AG04450 (cell line): ENCODE measurements around the gene TNFRSF6B. TPM values are rescaled to one million over a fixed set of nuclear protein-coding genes. Genes with fewer than 3 reads are reported as not detected.

ENCODE experiments used
- CTCF ChIA-PET: fragments of 300-600, 350-600 bp; formaldehyde crosslinking; extraction: SDS; loops from one replicate; lab custom pipeline; 2022; ENCODE audit warnings: antibody characterized with exemption, inconsistent platforms; lab: Charles Lee
- POLR2A ChIA-PET: fragments of 350-600 bp; formaldehyde crosslinking; extraction: SDS; loops from one replicate; lab custom pipeline; 2021; ENCODE audit warnings: antibody characterized with exemption, inconsistent platforms; lab: Yijun Ruan, JAX
- DNase-seq: peaks from one replicate; pipeline ENCODE4 v3.0.0-alpha.2; 2011; ENCODE audit warnings: low read depth, low spot score
- H3K27ac ChIP-seq: one replicate; pipeline ENCODE4 v1.5.1; 2012; ENCODE audit warnings: low read depth, low read length, control low read depth
- H3K27me3 ChIP-seq: one replicate; pipeline ENCODE4 v1.6.0; 2012; ENCODE audit warnings: low read length; ENCODE audit not compliant: control insufficient read depth, insufficient read depth
- H3K4me3 ChIP-seq: 2 replicates; pipeline ENCODE4 v1.5.1; 2011; ENCODE audit warnings: mild to moderate bottlenecking, low read depth, low read length, control low read depth
- H3K9me3 ChIP-seq: 2 replicates; pipeline ENCODE4 v1.5.1; 2012; ENCODE audit warnings: low read length; ENCODE audit not compliant: control insufficient read depth, insufficient read depth
- CTCF ChIP-seq: IDR thresholded peaks from 2 replicates; pipeline ENCODE4 v1.5.1; 2011; ENCODE audit warnings: low read depth, low read length, control low read depth, inconsistent platforms
- polyA plus RNA-seq: library from polyadenylated mRNA; depleted of rRNA; stranded (reverse); fragments of >200 nt; gene quantifications from 2 replicates; pipeline ENCODE4 v1.2.3, GENCODE V29; 2011

The TNFRSF6B gene
- polyA plus RNA-seq, 1 experiment = 2.5 TPM

GRCh38 chr20:63656451-63656850 lies 40.0 kb upstream of the TNFRSF6B start:
- H3K9me3 ChIP-seq = no peaks in the 10 kb centered on the region; the same call in 1 of the 2 replicates
- ChIA-PET CTCF (no interaction called here), POLR2A (no interaction called here)
- no peak overlapping the region for H3K27ac ChIP-seq
- TF ChIP-seq CTCF = no peak
- no peak for DNase-seq
- no peaks in the 10 kb centered on the region for H3K27me3 ChIP-seq
- H3K4me3 ChIP-seq = no peak overlapping the region

- Histone ChIP-seq H3K4me3 (peak overlapping the region; percentile 89), H3K9me3 (no peaks in the 10 kb centered on the region; the same call in 1 of the 2 replicates), H3K27ac (peak overlapping the region; percentile 81), H3K27me3 (no peaks in the 10 kb centered on the region)
- POLR2A ChIA-PET = interaction anchor here (1.2 to 1.7 kb wide), 3 partner anchors 25 to 120 kb away, joined by 3 to 14 read pairs (median 9); partner anchors contain the start of gene GMEB2
- TF ChIP-seq CTCF = no peak
- no peak for DNase-seq
- CTCF ChIA-PET = no interaction called here
Observed at GRCh38 chr20:63657260-63657936, 39.1 kb upstream of the TNFRSF6B start.

DNA sequence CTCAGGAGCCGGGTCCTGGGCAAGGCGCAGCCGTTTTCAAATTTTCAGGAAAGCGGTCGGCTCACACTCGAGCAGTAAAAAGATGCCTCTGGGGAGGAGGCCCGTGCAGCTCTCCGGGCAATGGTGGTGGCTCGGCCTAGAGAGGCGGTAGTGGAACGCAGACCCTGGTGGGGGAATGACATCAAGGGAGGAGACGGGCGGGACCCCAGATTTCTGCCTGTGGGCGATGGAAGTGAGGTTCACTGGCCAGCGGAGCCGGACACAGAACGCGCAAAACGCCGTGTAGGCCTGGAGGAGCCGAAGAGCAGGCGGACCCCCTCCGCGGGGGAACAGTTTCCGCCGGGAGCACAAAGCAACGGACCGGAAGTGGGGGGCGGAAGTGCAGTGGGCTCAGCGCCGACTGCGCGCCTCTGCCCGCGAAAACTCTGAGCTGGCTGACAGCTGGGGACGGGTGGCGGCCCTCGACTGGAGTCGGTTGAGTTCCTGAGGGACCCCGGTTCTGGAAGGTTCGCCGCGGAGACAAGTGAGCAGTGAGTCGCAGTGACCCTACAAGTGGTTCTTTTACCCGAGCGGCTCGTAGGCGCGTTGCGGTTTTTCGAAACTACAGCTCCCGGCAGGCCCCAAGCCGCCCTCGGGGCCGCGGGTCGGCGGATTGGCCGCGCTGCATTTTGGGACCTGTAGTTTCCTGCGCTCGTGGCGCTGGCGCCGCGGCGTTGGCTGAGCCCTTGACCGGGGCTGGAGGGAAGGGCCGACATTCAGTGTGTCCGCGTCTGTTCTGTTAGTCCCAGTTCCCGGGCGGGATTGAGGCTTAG lies 38.3 kb upstream of the TNFRSF6B start, which contains the start of gene RTEL1:
RTEL1 (plus strand) TSS at position 376 of the 812 bp plus-strand sequence. CDS start 1,091 bp downstream, outside the sequence.
- ChIA-PET POLR2A (interaction anchor here (0.7 to 1.7 kb wide), 7 partner anchors 11 to 207 kb away, joined by 3 to 14 read pairs (median 8); partner anchors contain the start of genes ARFRP1, GMEB2, PPDPF and TPD52L2), CTCF (no interaction called here)
- peak; percentile 74 for DNase-seq
- H3K27me3 ChIP-seq = no peaks in the 10 kb centered on the region
- H3K4me3 ChIP-seq = peak within 1 kb of the TSS; percentile 89
- TF ChIP-seq CTCF = no peak
- peak within 1 kb of the TSS; percentile 81 for H3K27ac ChIP-seq
- no peaks in the 10 kb centered on the region; the same call in 1 of the 2 replicates for H3K9me3 ChIP-seq

GRCh38 chr20:63658749-63659187 lies 37.7 kb upstream of the TNFRSF6B start:
- TF ChIP-seq CTCF = no peak
- no peak for DNase-seq
- CTCF ChIA-PET = no interaction called here
- Histone ChIP-seq H3K9me3 (no peaks in the 10 kb centered on the region; the same call in 1 of the 2 replicates), H3K27me3 (no peaks in the 10 kb centered on the region), H3K4me3 (peak overlapping the region; percentile 89), H3K27ac (peak overlapping the region; percentile 81)
- POLR2A ChIA-PET = interaction anchor here (0.7 to 1.7 kb wide), 7 partner anchors 10 to 206 kb away, joined by 3 to 14 read pairs (median 8); partner anchors contain the start of genes ARFRP1, GMEB2, PPDPF and TPD52L2
